ENCODE data around the gene TFCP2L1. TPM values are rescaled to one million over a fixed set of nuclear protein-coding genes. Genes with fewer than 3 reads are reported as not detected.

The TFCP2L1 gene
- polyA plus RNA-seq, 1 donor = 0.45 TPM

DNA sequence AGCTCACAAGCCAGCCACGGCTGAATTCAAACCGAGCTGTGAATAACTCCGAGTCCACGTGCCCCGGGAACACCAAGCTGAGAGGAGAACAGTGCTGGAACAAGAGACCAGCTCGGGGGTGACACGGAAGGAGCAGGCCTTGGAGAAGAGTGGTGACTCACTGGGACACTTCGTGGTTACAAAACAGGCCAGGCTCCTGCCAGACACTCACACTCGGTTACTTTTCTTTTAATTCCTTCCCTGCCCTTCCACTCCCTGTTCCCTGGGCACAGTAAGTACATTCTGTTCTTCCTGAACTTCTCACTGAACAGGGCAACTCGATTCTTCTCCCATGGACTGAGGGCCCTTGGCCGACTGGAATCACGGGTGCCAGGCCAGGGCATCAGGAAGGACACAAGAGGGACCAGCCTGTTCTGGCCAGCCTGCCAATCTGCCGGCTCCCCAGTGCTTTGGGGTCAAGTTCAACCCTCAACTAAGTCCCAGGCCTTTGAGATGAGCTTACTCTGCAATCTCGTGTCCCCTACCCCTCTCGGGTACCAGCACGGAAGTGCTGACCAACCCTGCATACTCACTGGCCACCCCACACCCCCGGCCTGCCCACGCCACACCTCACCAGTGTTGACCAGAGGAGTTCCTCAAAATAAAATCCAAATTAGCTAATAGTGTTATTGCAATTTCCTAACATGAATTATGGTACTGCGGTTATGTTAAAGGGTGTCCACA, 87.5 kb downstream of the TFCP2L1 start:
- no peak overlapping the region for H3K4me3 ChIP-seq (ENCODE audit: low read length)
- no peak for DNase-seq
- H3K9me3 ChIP-seq (ENCODE audit: control insufficient read depth, low read depth, low read length) = no peaks in the 10 kb centered on the region
- no peaks in the 10 kb centered on the region for H3K36me3 ChIP-seq (ENCODE audit: control insufficient read depth, insufficient read depth, low read length)
- no peaks in the 10 kb centered on the region for H3K27me3 ChIP-seq (ENCODE audit: control insufficient read depth, insufficient read depth, low read length)
- WGBS (ENCODE audit: insufficient coverage, low lambda C conversion rate) = no CpG with 5 or more reads among the region's 19 CpGs
- no peak overlapping the region for H3K27ac ChIP-seq (ENCODE audit: low read length)
- no peaks in the 10 kb centered on the region for H3K4me1 ChIP-seq (ENCODE audit: control insufficient read depth, insufficient read depth, low read length)

DNA sequence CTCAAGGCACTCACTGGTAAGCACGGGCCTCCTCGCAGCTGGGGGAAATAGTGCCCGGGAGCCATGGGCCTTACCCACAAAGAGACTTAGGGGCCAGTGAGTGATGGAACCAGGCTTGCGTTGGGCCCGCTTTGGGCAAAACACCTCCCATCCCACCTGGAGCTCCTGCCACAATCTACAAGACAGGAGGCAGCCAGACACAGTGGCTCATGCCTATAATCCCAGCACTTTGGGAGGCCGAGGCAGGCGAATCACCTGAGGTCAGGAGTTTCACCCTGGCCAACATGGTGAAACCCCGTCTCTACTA, 88.2 kb downstream of the TFCP2L1 start:
- Histone ChIP-seq H3K4me1 (ENCODE audit: control insufficient read depth, insufficient read depth, low read length) (no peaks in the 10 kb centered on the region), H3K27ac (ENCODE audit: low read length) (no peak overlapping the region), H3K27me3 (ENCODE audit: control insufficient read depth, insufficient read depth, low read length) (no peaks in the 10 kb centered on the region), H3K36me3 (ENCODE audit: control insufficient read depth, insufficient read depth, low read length) (no peaks in the 10 kb centered on the region), H3K4me3 (ENCODE audit: low read length) (no peak overlapping the region), H3K9me3 (ENCODE audit: control insufficient read depth, low read depth, low read length) (no peaks in the 10 kb centered on the region)
- WGBS (ENCODE audit: insufficient coverage, low lambda C conversion rate) = no CpG with 5 or more reads among the region's 8 CpGs
- DNase-seq = no peak

DNA sequence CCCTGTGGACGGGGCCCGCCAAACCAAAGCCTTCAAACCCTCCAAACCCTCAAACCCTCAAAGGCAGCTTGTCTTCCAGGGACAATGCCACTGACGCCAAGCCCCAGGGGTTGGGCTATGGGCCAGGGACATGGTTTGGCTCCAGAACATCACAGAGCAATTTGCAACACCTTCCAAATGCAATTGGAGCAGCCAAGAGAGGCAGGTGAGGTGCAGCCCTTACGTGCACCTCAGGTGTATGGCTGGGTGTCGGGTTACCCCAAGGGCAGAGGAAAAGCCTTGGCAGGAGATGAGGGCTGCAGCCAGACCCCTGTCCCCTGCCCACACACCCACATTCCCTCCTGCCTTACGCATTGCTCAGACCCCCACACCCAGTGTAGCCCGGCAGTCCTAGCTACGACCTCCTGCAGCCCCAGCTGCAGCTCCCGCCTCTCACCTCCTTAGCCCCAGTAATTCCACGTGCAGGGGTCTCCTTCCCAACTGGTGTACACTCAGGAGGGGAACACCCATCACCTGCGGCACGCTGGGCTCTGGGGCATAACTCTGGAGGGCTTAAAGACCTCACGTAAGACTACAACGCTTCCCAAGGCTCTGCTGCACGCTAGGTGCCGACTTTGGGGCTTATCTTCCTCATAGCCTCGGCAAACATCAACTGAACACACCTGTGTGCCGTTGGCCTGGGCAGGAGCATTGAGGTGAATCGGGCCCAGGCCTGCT, 88.7 kb downstream of the TFCP2L1 start:
- no CpG with 5 or more reads among the region's 19 CpGs for WGBS (ENCODE audit: insufficient coverage, low lambda C conversion rate)
- no peak for DNase-seq
- no peak overlapping the region for H3K27ac ChIP-seq (ENCODE audit: low read length)

DNA sequence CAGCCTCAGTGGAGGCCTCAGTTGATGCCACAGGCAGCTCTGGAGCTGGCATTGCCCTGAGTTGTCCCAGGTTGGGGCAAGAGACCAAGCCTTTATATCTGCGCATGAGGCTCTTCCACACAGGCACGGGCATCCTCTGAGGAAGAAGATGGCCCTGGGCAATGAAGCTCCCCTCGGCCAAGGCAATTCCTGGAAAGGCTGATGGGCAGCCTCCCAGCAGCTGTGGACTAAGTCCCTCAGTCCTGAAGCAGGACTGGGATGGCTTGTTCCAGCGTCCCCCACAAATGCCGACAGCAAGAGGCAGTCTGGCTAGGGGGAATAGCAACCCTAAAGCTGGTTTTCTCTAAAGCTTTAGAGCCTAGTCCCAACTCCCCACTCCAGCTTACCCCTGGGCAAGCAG, 90.0 kb downstream of the TFCP2L1 start:
- H3K36me3 ChIP-seq (ENCODE audit: control insufficient read depth, insufficient read depth, low read length) = no peaks in the 10 kb centered on the region
- DNase-seq = no peak
- no peaks in the 10 kb centered on the region for H3K4me1 ChIP-seq (ENCODE audit: control insufficient read depth, insufficient read depth, low read length)
- H3K9me3 ChIP-seq (ENCODE audit: control insufficient read depth, low read depth, low read length) = no peaks in the 10 kb centered on the region
- H3K27me3 ChIP-seq (ENCODE audit: control insufficient read depth, insufficient read depth, low read length) = no peaks in the 10 kb centered on the region
- no CpG with 5 or more reads among the region's 5 CpGs for whole genome bisulfite sequencing (ENCODE audit: insufficient coverage, low lambda C conversion rate)
- no peak overlapping the region for H3K4me3 ChIP-seq (ENCODE audit: low read length)
- H3K27ac ChIP-seq (ENCODE audit: low read length) = no peak overlapping the region

More for the DNA sequence above, 88.7 kb downstream of the TFCP2L1 start:
- Histone ChIP-seq H3K4me3 (ENCODE audit: low read length) (no peak overlapping the region), H3K27me3 (ENCODE audit: control insufficient read depth, insufficient read depth, low read length) (no peaks in the 10 kb centered on the region), H3K9me3 (ENCODE audit: control insufficient read depth, low read depth, low read length) (no peaks in the 10 kb centered on the region), H3K36me3 (ENCODE audit: control insufficient read depth, insufficient read depth, low read length) (no peaks in the 10 kb centered on the region), H3K4me1 (ENCODE audit: control insufficient read depth, insufficient read depth, low read length) (no peaks in the 10 kb centered on the region)

- no peak for DNase-seq
- Histone ChIP-seq H3K4me3 (ENCODE audit: low read length) (no peak overlapping the region), H3K36me3 (ENCODE audit: control insufficient read depth, insufficient read depth, low read length) (no peaks in the 10 kb centered on the region), H3K27ac (ENCODE audit: low read length) (no peak overlapping the region), H3K4me1 (ENCODE audit: control insufficient read depth, insufficient read depth, low read length) (no peaks in the 10 kb centered on the region), H3K9me3 (ENCODE audit: control insufficient read depth, low read depth, low read length) (no peaks in the 10 kb centered on the region), H3K27me3 (ENCODE audit: control insufficient read depth, insufficient read depth, low read length) (no peaks in the 10 kb centered on the region)
- WGBS (ENCODE audit: insufficient coverage, low lambda C conversion rate) = no CpG with 5 or more reads among the region's 5 CpGs
Observed at GRCh38 chr2:121194626-121195025, 90.4 kb downstream of the TFCP2L1 start.

GRCh38 chr2:121193185-121193584, 91.8 kb downstream of the TFCP2L1 start:
- Histone ChIP-seq H3K4me3 (ENCODE audit: low read length) (no peak overlapping the region), H3K9me3 (ENCODE audit: control insufficient read depth, low read depth, low read length) (no peaks in the 10 kb centered on the region), H3K27me3 (ENCODE audit: control insufficient read depth, insufficient read depth, low read length) (no peaks in the 10 kb centered on the region), H3K27ac (ENCODE audit: low read length) (no peak overlapping the region), H3K36me3 (ENCODE audit: control insufficient read depth, insufficient read depth, low read length) (no peaks in the 10 kb centered on the region), H3K4me1 (ENCODE audit: control insufficient read depth, insufficient read depth, low read length) (no peaks in the 10 kb centered on the region)
- DNase-seq = no peak
- no CpG with 5 or more reads among the region's 1 CpG for WGBS (ENCODE audit: insufficient coverage, low lambda C conversion rate)

DNA sequence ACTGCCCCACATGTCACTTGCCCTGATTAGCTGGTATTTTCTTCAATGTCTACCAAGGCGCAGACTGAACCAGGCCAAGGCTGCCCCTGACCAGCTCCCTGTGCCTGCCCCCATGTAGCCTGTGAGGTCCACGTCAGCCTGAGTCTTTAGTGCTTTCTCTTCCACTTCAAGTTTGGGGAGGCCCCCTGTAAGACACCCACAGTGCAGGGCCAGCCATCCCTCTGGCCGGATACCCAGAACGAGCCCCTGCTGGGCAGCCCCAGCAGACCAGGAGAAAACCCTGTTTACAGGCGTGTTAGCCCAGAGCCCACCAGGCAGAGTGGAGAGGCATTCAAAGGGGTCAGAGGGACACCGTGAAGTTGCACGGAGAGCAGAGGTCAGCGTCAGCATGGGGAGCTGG, 92.4 kb downstream of the TFCP2L1 start:
- no CpG with 5 or more reads among the region's 8 CpGs for WGBS (ENCODE audit: insufficient coverage, low lambda C conversion rate)
- no peaks in the 10 kb centered on the region for H3K36me3 ChIP-seq (ENCODE audit: control insufficient read depth, insufficient read depth, low read length)
- no peaks in the 10 kb centered on the region for H3K27me3 ChIP-seq (ENCODE audit: control insufficient read depth, insufficient read depth, low read length)
- H3K4me1 ChIP-seq (ENCODE audit: control insufficient read depth, insufficient read depth, low read length) = no peaks in the 10 kb centered on the region
- H3K4me3 ChIP-seq (ENCODE audit: low read length) = no peak overlapping the region
- H3K9me3 ChIP-seq (ENCODE audit: control insufficient read depth, low read depth, low read length) = no peaks in the 10 kb centered on the region
- DNase-seq = no peak
- no peak overlapping the region for H3K27ac ChIP-seq (ENCODE audit: low read length)

GRCh38 chr2:121191191-121192170, 93.5 kb downstream of the TFCP2L1 start:
- H3K9me3 ChIP-seq (ENCODE audit: control insufficient read depth, low read depth, low read length) = no peaks in the 10 kb centered on the region
- DNase-seq = no peak
- H3K4me1 ChIP-seq (ENCODE audit: control insufficient read depth, insufficient read depth, low read length) = no peaks in the 10 kb centered on the region
- H3K36me3 ChIP-seq (ENCODE audit: control insufficient read depth, insufficient read depth, low read length) = no peaks in the 10 kb centered on the region
- no peak overlapping the region for H3K4me3 ChIP-seq (ENCODE audit: low read length)
- H3K27me3 ChIP-seq (ENCODE audit: control insufficient read depth, insufficient read depth, low read length) = no peaks in the 10 kb centered on the region
- H3K27ac ChIP-seq (ENCODE audit: low read length) = no peak overlapping the region
- WGBS (ENCODE audit: insufficient coverage, low lambda C conversion rate) = no CpG with 5 or more reads among the region's 25 CpGs

DNA sequence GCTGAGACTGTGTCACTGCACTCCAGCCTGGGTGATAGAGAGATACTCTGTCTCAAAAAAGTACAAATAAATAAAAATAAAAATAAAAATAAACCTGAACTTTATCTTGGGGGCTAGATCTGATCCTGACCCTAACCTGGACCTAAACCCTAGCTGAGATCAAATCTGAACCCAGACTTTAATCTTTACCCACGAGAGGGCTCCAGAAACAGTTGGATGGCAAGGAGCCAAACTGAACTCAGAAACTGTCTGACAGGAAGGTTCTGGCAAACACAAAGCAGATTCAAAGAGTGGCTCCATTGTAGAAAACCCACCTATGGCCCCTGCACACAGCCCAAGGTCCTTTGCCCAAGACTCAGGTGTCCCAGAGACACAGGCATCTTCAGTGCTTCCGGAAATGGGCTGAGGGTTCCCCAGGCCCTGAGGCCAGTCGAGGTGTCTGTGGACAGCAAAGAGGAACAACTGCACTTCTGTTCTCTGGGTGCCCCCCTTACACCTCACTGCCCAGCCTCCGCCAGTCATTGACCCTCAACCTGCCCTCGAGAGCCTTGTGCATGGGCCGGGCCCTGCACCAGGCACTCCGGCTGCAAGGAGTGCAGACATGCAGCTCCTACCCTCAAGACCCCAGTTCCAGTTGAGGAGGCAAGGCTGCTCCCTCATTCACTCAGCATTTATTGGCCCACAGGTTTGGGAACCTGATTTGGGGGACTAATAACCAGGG, 95.2 kb downstream of the TFCP2L1 start:
- DNase-seq = no peak
- WGBS (ENCODE audit: insufficient coverage, low lambda C conversion rate) = no CpG with 5 or more reads among the region's 7 CpGs
- no peak overlapping the region for H3K27ac ChIP-seq (ENCODE audit: low read length)

DNA sequence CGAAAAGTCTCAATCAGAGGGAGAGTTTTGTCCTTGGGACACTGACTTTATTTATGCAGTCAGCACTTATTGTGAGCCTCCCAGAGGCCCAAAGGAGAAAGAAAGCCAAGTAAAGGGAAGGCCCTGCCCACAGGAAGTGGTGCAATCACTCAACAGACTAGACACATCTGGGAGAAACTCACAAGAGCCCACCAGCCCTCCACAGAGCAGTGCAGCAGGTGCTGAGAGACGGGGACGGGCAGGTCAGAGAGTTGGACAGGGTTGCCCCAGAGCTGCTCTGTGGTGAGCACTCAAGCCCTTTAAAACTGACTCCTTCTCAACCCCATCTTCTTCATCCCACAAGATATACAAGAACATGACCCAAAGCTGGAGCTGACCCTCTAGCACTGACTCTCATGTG, 96.0 kb downstream of the TFCP2L1 start:
- Histone ChIP-seq H3K36me3 (ENCODE audit: control insufficient read depth, insufficient read depth, low read length) (no peaks in the 10 kb centered on the region), H3K9me3 (ENCODE audit: control insufficient read depth, low read depth, low read length) (no peaks in the 10 kb centered on the region), H3K27me3 (ENCODE audit: control insufficient read depth, insufficient read depth, low read length) (no peaks in the 10 kb centered on the region), H3K27ac (ENCODE audit: low read length) (no peak overlapping the region), H3K4me3 (ENCODE audit: low read length) (no peak overlapping the region), H3K4me1 (ENCODE audit: control insufficient read depth, insufficient read depth, low read length) (no peaks in the 10 kb centered on the region)
- 100% methylated on average over 1 of the region's 3 CpGs for WGBS (ENCODE audit: insufficient coverage, low lambda C conversion rate)
- DNase-seq = no peak

More for the DNA sequence above, 95.2 kb downstream of the TFCP2L1 start:
- Histone ChIP-seq H3K9me3 (ENCODE audit: control insufficient read depth, low read depth, low read length) (no peaks in the 10 kb centered on the region), H3K27me3 (ENCODE audit: control insufficient read depth, insufficient read depth, low read length) (no peaks in the 10 kb centered on the region), H3K4me1 (ENCODE audit: control insufficient read depth, insufficient read depth, low read length) (no peaks in the 10 kb centered on the region), H3K4me3 (ENCODE audit: low read length) (no peak overlapping the region), H3K36me3 (ENCODE audit: control insufficient read depth, insufficient read depth, low read length) (no peaks in the 10 kb centered on the region)
